IMR-90 (cell line): ENCODE data around the gene GJC1. TPM values are rescaled to one million over a fixed set of nuclear protein-coding genes. Genes with fewer than 3 reads are reported as not detected.
A peak's percentile ranks its signal among the peaks of the same experiment; 100 is the strongest.

Experiments
- ATAC-seq: fragments of 200-7000 bp; cut with Tn5 transposase; 2 replicates; pipeline ENCODE4 v1.9.1; 2020; ENCODE audit warnings: low read depth, mild to moderate bottlenecking, moderate library complexity
- BruUV-seq: library from RNA; stranded (reverse); fragments of 400-500 nt; replicated peaks from 2 replicates; lab custom pipeline; 2021; lab: Mats Ljungman, UMichigan
- CTCF ChIA-PET: fragments of 300-600 bp; formaldehyde crosslinking; extraction: SDS; loops from one replicate; lab custom pipeline; 2021; ENCODE audit warnings: antibody characterized with exemption; lab: Yijun Ruan, JAX
- POLR2A ChIA-PET: fragments of 300-600 bp; sonication (Branson Sonifier 250); formaldehyde crosslinking; loops from one replicate; lab custom pipeline; 2022; ENCODE audit warnings: antibody characterized with exemption; ENCODE audit not compliant: unreplicated experiment; lab: Charles Lee
- DNase-seq: peaks from one replicate; pipeline ENCODE4 v3.0.0; 2013
- H2AFZ ChIP-seq: replicated peaks from 2 replicates; pipeline ENCODE3; 2013; ENCODE audit warnings: low read length, mild to moderate bottlenecking; ENCODE audit not compliant: poor library complexity
- H2AK5ac ChIP-seq: 2 replicates; pipeline ENCODE4 v1.6.1; 2013; ENCODE audit warnings: low read depth, low read length, inconsistent platforms
- H2AK9ac ChIP-seq: replicated peaks from 2 replicates; pipeline ENCODE3; 2013; ENCODE audit warnings: mild to moderate bottlenecking, low read depth, low read length, moderate library complexity; ENCODE audit not compliant: poor library complexity
- H2BK120ac ChIP-seq: 2 replicates; pipeline ENCODE4 v1.6.1; 2013; ENCODE audit warnings: low read depth, low read length, inconsistent platforms
- H2BK15ac ChIP-seq: 3 replicates; pipeline ENCODE4 v1.6.1; 2013; ENCODE audit warnings: low read depth, low read length, inconsistent platforms
- H2BK20ac ChIP-seq: 2 replicates; pipeline ENCODE4 v1.6.1; 2013; ENCODE audit warnings: low read depth, mild to moderate bottlenecking, inconsistent platforms, low read length, moderate library complexity
- H2BK5ac ChIP-seq: 2 replicates; pipeline ENCODE4 v1.6.1; 2013; ENCODE audit warnings: mild to moderate bottlenecking, low read depth, low read length, inconsistent platforms; ENCODE audit not compliant: poor library complexity, severe bottlenecking
- H3K14ac ChIP-seq: replicated peaks from 2 replicates; pipeline ENCODE4 v1.6.1; 2013; ENCODE audit warnings: low read depth, low read length, inconsistent platforms
- H3K18ac ChIP-seq: 2 replicates; pipeline ENCODE4 v1.6.1; 2013; ENCODE audit warnings: low read depth, low read length, control low read depth
- H3K23ac ChIP-seq: 2 replicates; pipeline ENCODE4 v1.6.1; 2013; ENCODE audit warnings: low read depth, low read length, inconsistent platforms
- H3K27ac ChIP-seq: 2 replicates; pipeline ENCODE4 v1.5.1; 2013; ENCODE audit warnings: mild to moderate bottlenecking, control low read depth, low read length; ENCODE audit not compliant: insufficient read depth
- H3K27me3 ChIP-seq: 2 replicates; pipeline ENCODE4 v1.6.1; 2013; ENCODE audit warnings: low read length; ENCODE audit not compliant: control insufficient read depth, insufficient read depth
- H3K36me3 ChIP-seq: 2 replicates; pipeline ENCODE4 v1.6.1; 2013; ENCODE audit warnings: low read length, mixed read lengths; ENCODE audit not compliant: control insufficient read depth, insufficient read depth
- H3K4ac ChIP-seq: 2 replicates; pipeline ENCODE4 v1.6.1; 2013; ENCODE audit warnings: low read depth, low read length, inconsistent platforms
- H3K4me1 ChIP-seq: 2 replicates; pipeline ENCODE4 v1.6.1; 2013; ENCODE audit warnings: low read length, mixed read lengths; ENCODE audit not compliant: control insufficient read depth, insufficient read depth
- H3K4me2 ChIP-seq: 2 replicates; pipeline ENCODE4 v1.6.1; 2013; ENCODE audit warnings: low read depth, mild to moderate bottlenecking, control low read depth, low read length, moderate library complexity
- H3K4me3 ChIP-seq: 2 replicates; pipeline ENCODE4 v1.5.1; 2013; ENCODE audit warnings: low read depth, mild to moderate bottlenecking, control low read depth, low read length, moderate library complexity; ENCODE audit not compliant: insufficient read depth
- H3K56ac ChIP-seq: 2 replicates; pipeline ENCODE4 v1.6.1; 2013; ENCODE audit warnings: low read length, inconsistent platforms; ENCODE audit not compliant: insufficient read depth; ENCODE audit errors: extremely low read depth
- H3K79me1 ChIP-seq, 2 experiments: 2 replicates each; pipeline ENCODE4 v1.6.1; 2013; ENCODE audit warnings: low read length in 2 of 2, inconsistent platforms in 1 of 2, low read depth in 1 of 2
- H3K9ac ChIP-seq: 2 replicates; pipeline ENCODE4 v1.6.1; 2013; ENCODE audit warnings: low read depth, low read length, control low read depth
- H3K9me1 ChIP-seq: 2 replicates; pipeline ENCODE4 v1.6.1; 2013; ENCODE audit warnings: low read length, inconsistent platforms; ENCODE audit not compliant: insufficient read depth
- H3K9me3 ChIP-seq: 2 replicates; pipeline ENCODE4 v1.6.1; 2013; ENCODE audit warnings: low read length; ENCODE audit not compliant: control insufficient read depth, insufficient read depth
- H4K20me1 ChIP-seq: 2 replicates; pipeline ENCODE4 v1.6.1; 2013; ENCODE audit warnings: low read length, inconsistent platforms; ENCODE audit not compliant: insufficient read depth
- H4K5ac ChIP-seq: 2 replicates; pipeline ENCODE4 v1.6.1; 2013; ENCODE audit warnings: mild to moderate bottlenecking, low read depth, low read length, control low read depth
- H4K8ac ChIP-seq, 2 experiments: 2 replicates each; pipeline ENCODE4 v1.6.1; 2013; ENCODE audit warnings: low read depth in 2 of 2, low read length in 2 of 2, control low read depth in 1 of 2, inconsistent platforms in 1 of 2
- H4K91ac ChIP-seq: 2 replicates; pipeline ENCODE4 v1.6.1; 2013; ENCODE audit warnings: low read depth, low read length, inconsistent platforms; ENCODE audit not compliant: insufficient read depth
- BHLHE40 ChIP-seq: fragments of 150-350 bp; IDR thresholded peaks from 2 replicates; pipeline ENCODE4 v1.6.1; 2016; ENCODE audit warnings: mild to moderate bottlenecking, low read depth, low read length
- CEBPB ChIP-seq: IDR thresholded peaks from 2 replicates; pipeline ENCODE4 v1.6.1; 2012; ENCODE audit warnings: low read depth, low read length, improper control_type of control experiment
- CHD1 ChIP-seq: IDR thresholded peaks from 2 replicates; pipeline ENCODE4 v1.6.1; 2012; ENCODE audit warnings: low read depth, low read length, improper control_type of control experiment
- FOS ChIP-seq: fragments of 150-350 bp; IDR thresholded peaks from 2 replicates; pipeline ENCODE4 v1.6.1; 2016; ENCODE audit warnings: low read depth, low read length
- MAFK ChIP-seq: IDR thresholded peaks from 2 replicates; pipeline ENCODE4 v1.6.1; 2012; ENCODE audit warnings: low read depth, low read length, improper control_type of control experiment
- MXI1 ChIP-seq: IDR thresholded peaks from 2 replicates; pipeline ENCODE4 v1.6.1; 2012; ENCODE audit warnings: low read depth, mild to moderate bottlenecking, low read length, moderate library complexity, borderline replicate concordance
- NFE2L2 ChIP-seq: fragments of 150-350 bp; IDR thresholded peaks from 2 replicates; pipeline ENCODE4 v1.6.1; 2016; ENCODE audit warnings: low read depth, mild to moderate bottlenecking, low read length
- POLR2A ChIP-seq: IDR thresholded peaks from 2 replicates; pipeline ENCODE4 v1.6.1; 2012; ENCODE audit warnings: mild to moderate bottlenecking, low read depth, low read length
- RCOR1 ChIP-seq: IDR thresholded peaks from 2 replicates; pipeline ENCODE4 v1.6.1; 2012; ENCODE audit warnings: mild to moderate bottlenecking, low read length, improper control_type of control experiment; ENCODE audit not compliant: insufficient replicate concordance
- RFX5 ChIP-seq: IDR thresholded peaks from 2 replicates; pipeline ENCODE4 v1.8.0; 2012; ENCODE audit warnings: low read depth, mild to moderate bottlenecking, low read length, moderate library complexity
- SMC3 ChIP-seq: fragments of 150-350 bp; IDR thresholded peaks from 2 replicates; pipeline ENCODE4 v1.6.1; 2016; ENCODE audit warnings: low read depth, mild to moderate bottlenecking, antibody characterized with exemption, low read length, moderate library complexity
- WGBS, 2 experiments: methylation state at CpG; one replicate each; pipeline versions ENCODE4 v1.1.5 to v1.1.7; 2013; ENCODE audit warnings: missing lambda C conversion rate in 2 of 2; ENCODE audit not compliant: insufficient read length in 1 of 2; ENCODE audit errors: extremely low coverage in 2 of 2; 5-methylcytosine and 5-hydroxymethylcytosine counted together
- dilution Hi-C: fragments of 300-500 bp; cut with HindIII; formaldehyde crosslinking; loops from one replicate; pipeline ENCODE4 v1.14.3; 2018; ENCODE audit warnings: low sequenced_read_pairs; ENCODE audit not compliant: unreplicated experiment
- in situ Hi-C: fragments of 300-500 bp; cut with MboI; formaldehyde crosslinking; loops from 3 replicates; pipeline ENCODE4 v1.14.3; 2019; ENCODE audit warnings: low sequenced_read_pairs, inconsistent platforms, mixed read lengths
- intact Hi-C: fragments of 100-400 bp; cut with micrococcal nuclease; formaldehyde crosslinking; loops from 2 replicates; pipeline ENCODE4 v1.10.0; 2022
- polyA plus RNA-seq, 3 experiments: library from polyadenylated mRNA; depleted of rRNA; stranded (reverse); fragments of >200 nt; gene quantifications; 2 replicates each; pipeline ENCODE4 v1.2.3, GENCODE V29; 2012; ENCODE audit warnings: low replicate concordance in 1 of 3
- total RNA-seq: library from RNA; depleted of rRNA; stranded (reverse); fragments of >200 nt; gene quantifications from 2 replicates; pipeline ENCODE4 v1.2.3, GENCODE V29; 2012
- TF ChIP-seq, protein P1 (sequence below): fragments of 150-350 bp; IDR thresholded peaks from 2 replicates; pipeline ENCODE4 v1.6.1; 2016; ENCODE audit warnings: low read depth, mild to moderate bottlenecking, low read length, moderate library complexity, borderline replicate concordance
- TF ChIP-seq, protein P2 (sequence below): fragments of 150-350 bp; IDR thresholded peaks from 2 replicates; pipeline ENCODE4 v1.6.1; 2017; ENCODE audit warnings: mild to moderate bottlenecking, antibody characterized with exemption, low read length, low read depth

GJC1 gene
- total and polyA plus RNA-seq, 2 of the 4 experiments (the other 2 are of a cell fraction): 23.9 to 69.7 TPM

DNA sequence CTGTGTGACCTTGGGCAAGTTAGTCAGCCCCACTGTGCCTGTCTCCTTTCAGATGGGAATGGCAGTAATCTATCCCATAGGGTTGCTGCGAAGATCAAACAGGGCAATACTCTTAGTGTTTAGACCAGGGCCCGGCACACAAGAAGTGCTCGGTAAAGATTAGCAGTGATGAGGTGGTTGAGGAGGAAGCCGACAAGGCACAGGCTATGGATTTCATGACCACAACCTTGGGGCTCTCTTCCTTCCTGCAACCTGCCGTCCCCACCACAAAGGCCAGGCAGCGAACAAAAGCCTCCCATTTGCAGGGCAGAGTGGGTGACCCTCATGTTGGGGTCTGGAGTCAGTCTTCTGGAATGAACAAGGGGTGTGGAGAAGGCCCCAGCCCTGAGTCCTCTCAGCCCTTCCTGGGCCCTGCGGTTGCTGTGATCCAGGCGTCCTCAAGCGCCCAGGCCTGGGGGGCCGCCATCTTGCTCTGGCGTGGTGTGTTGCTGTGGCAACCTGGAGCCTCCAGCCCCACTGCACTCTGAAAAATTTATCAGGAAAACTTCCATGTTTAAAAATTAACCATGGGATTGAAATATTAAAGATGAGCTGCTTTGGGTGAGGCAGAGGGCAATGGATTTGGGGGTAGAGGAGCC lies 61.5 kb downstream of the GJC1 start:
- Histone ChIP-seq H2AFZ (peak overlapping the region; percentile 43), H2BK15ac (no peak overlapping the region), H3K4ac (no peak overlapping the region), H3K27ac (no peak overlapping the region), H2BK20ac (no peak overlapping the region), H3K14ac (no peak overlapping the region), H2AK5ac (no peak overlapping the region), H3K9ac (no peak overlapping the region), H3K36me3 (no peaks in the 10 kb centered on the region), H3K27me3 (peaks cover 20% of the 10 kb centered on the region), H3K9me3 (no peaks in the 10 kb centered on the region), H4K5ac (no peak overlapping the region), H2AK9ac (no peak overlapping the region), H3K23ac (no peak overlapping the region; the same call in 1 of the 2 replicates), H3K4me2 (no peak overlapping the region), H4K20me1 (no peaks in the 10 kb centered on the region), H4K91ac (no peak overlapping the region), H2BK5ac (no peak overlapping the region), H3K56ac (no peak overlapping the region), H3K4me3 (no peak overlapping the region), H2BK120ac (no peak overlapping the region), H3K4me1 (no peaks in the 10 kb centered on the region), H3K79me1 (no peaks in the 10 kb centered on the region), H3K18ac (no peak overlapping the region), H4K8ac (no peak overlapping the region), H3K9me1 (no peaks in the 10 kb centered on the region)
- no peak for TF ChIP-seq RFX5
- TF ChIP-seq MXI1: no peak
- TF ChIP-seq BHLHE40: no peak
- TF ChIP-seq, protein P1, sequence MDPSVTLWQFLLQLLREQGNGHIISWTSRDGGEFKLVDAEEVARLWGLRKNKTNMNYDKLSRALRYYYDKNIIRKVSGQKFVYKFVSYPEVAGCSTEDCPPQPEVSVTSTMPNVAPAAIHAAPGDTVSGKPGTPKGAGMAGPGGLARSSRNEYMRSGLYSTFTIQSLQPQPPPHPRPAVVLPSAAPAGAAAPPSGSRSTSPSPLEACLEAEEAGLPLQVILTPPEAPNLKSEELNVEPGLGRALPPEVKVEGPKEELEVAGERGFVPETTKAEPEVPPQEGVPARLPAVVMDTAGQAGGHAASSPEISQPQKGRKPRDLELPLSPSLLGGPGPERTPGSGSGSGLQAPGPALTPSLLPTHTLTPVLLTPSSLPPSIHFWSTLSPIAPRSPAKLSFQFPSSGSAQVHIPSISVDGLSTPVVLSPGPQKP: no peak
- TF ChIP-seq CEBPB: no peak
- TF ChIP-seq SMC3: no peak
- TF ChIP-seq, protein P2, sequence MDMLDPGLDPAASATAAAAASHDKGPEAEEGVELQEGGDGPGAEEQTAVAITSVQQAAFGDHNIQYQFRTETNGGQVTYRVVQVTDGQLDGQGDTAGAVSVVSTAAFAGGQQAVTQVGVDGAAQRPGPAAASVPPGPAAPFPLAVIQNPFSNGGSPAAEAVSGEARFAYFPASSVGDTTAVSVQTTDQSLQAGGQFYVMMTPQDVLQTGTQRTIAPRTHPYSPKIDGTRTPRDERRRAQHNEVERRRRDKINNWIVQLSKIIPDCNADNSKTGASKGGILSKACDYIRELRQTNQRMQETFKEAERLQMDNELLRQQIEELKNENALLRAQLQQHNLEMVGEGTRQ: no peak
- no peak for TF ChIP-seq MAFK
- TF ChIP-seq CHD1: no peak
- TF ChIP-seq RCOR1: no peak
- TF ChIP-seq FOS: no peak
- no peak for TF ChIP-seq POLR2A
- no peak for TF ChIP-seq NFE2L2
- intact Hi-C loops: loop anchor here (10.0 kb wide), 1 partner anchor 234 kb away; no protein-coding TSS in a partner anchor
- 63% methylated on average over 2 of the region's 11 CpGs; no CpG with 5 or more reads in 1 of the 2 experiments for WGBS, 2 experiments
- ATAC-seq (no peak), DNase-seq (no peak)
- dilution Hi-C loops: no loop called here
- ChIA-PET CTCF (no interaction called here), POLR2A (no interaction called here)
- in situ Hi-C loops: no loop called here
- BruUV-seq: no TSS peak
